Measurements from ENCODE around the gene NSUN2.
"Not testable (repeated sequence)": the region's sequence is repeated elsewhere in the genome, so short reads cannot be mapped to it uniquely, and the experiment has no call there.

Gene NSUN2

GRCh38 chr5:6581559-6582426 lies 51.1 kb downstream of the NSUN2 start:
- no peak for DNase-seq

GRCh38 chr5:6581090-6581489 lies 51.8 kb downstream of the NSUN2 start:
- DNase-seq: no peak

- no peak for DNase-seq
Measured at GRCh38 chr5:6579535-6579934, 53.3 kb downstream of the NSUN2 start.

- no peak for DNase-seq
Measured at GRCh38 chr5:6578676-6579343, 54.0 kb downstream of the NSUN2 start.

GRCh38 chr5:6576861-6577501 lies 55.9 kb downstream of the NSUN2 start:
- DNase-seq: no peak

GRCh38 chr5:6574537-6575245 lies 58.2 kb downstream of the NSUN2 start:
- no peak for DNase-seq

GRCh38 chr5:6574111-6574510 lies 58.7 kb downstream of the NSUN2 start:
- DNase-seq: no peak

- DNase-seq: no peak
Measured at GRCh38 chr5:6573651-6574101, 59.2 kb downstream of the NSUN2 start.

GRCh38 chr5:6572825-6573380 lies 59.9 kb downstream of the NSUN2 start:
- DNase-seq: no peak

- DNase-seq: no peak
Measured at GRCh38 chr5:6572086-6572824, 60.6 kb downstream of the NSUN2 start.

- DNase-seq: not testable (repeated sequence)
Measured at GRCh38 chr5:6571607-6572006, 61.2 kb downstream of the NSUN2 start.

- no peak for DNase-seq
Measured at GRCh38 chr5:6570530-6570929, 62.3 kb downstream of the NSUN2 start.

GRCh38 chr5:6568889-6569288 lies 64.0 kb downstream of the NSUN2 start:
- no peak for DNase-seq

- no peak for DNase-seq
Measured at GRCh38 chr5:6568383-6568782, 64.5 kb downstream of the NSUN2 start.

- no peak for DNase-seq
Measured at GRCh38 chr5:6567835-6568234, 65.0 kb downstream of the NSUN2 start.

GRCh38 chr5:6567068-6567467 lies 65.8 kb downstream of the NSUN2 start:
- no peak for DNase-seq

- DNase-seq: no peak
Measured at GRCh38 chr5:6565492-6565891, 67.4 kb downstream of the NSUN2 start.

GRCh38 chr5:6557807-6558575 lies 74.9 kb downstream of the NSUN2 start:
- no peak for DNase-seq

GRCh38 chr5:6556802-6557102 lies 76.1 kb downstream of the NSUN2 start:
- no peak for DNase-seq

GRCh38 chr5:6556089-6556801 lies 76.6 kb downstream of the NSUN2 start:
- DNase-seq: no peak

- DNase-seq: no peak
Measured at GRCh38 chr5:6554812-6555211, 78.0 kb downstream of the NSUN2 start.

Data from cortex of kidney (tissue), 1 donor.